Breast epithelium (tissue), 4 donors: ENCODE data around the gene RFT1. TPM values are rescaled to one million over a fixed set of nuclear protein-coding genes. Genes with fewer than 3 reads are reported as not detected.
A peak's percentile ranks its signal among the peaks of the same experiment; 100 is the strongest.

Source experiments
- DNase-seq, 2 donors: peaks; one replicate each; pipeline ENCODE4 v3.0.0-alpha.2; 2019; ENCODE audit warnings: low spot score in 2 of 2
- H3K27ac ChIP-seq, 2 donors: fragments of 200-600 bp; sonication (generic) in 1 of 2; one replicate each; pipeline ENCODE4 v1.5.1; 2016 to 2019; ENCODE audit warnings: mild to moderate bottlenecking in 1 of 2
- H3K27me3 ChIP-seq, 2 donors: fragments of 200-600 bp; sonication (generic) in 1 of 2; one replicate each; pipeline versions ENCODE4 v1.5.1 to v1.6.0; 2017 to 2019; ENCODE audit warnings: control low read depth in 1 of 2, mild to moderate bottlenecking in 1 of 2
- H3K36me3 ChIP-seq: fragments of 200-600 bp; one replicate; pipeline ENCODE4 v1.5.1; 2019
- H3K4me1 ChIP-seq, 2 donors: fragments of 200-600 bp; sonication (generic); one replicate each; pipeline ENCODE4 v1.5.1; 2016 to 2019; ENCODE audit warnings: control low read depth in 1 of 2
- H3K4me3 ChIP-seq, 3 donors: fragments of 200-600 bp; sonication (generic); 1 replicate in 2 of 3; 2 replicates in 1 of 3; pipeline ENCODE4 v1.5.1; 2016 to 2019; ENCODE audit warnings: mild to moderate bottlenecking in 3 of 3, moderate library complexity in 2 of 3
- H3K9me3 ChIP-seq, 2 donors: fragments of 200-600 bp; sonication (generic) in 1 of 2; one replicate each; pipeline ENCODE4 v1.5.1; 2016 to 2019; ENCODE audit warnings: control low read depth in 1 of 2
- CTCF ChIP-seq, 3 donors: fragments of 450-650 bp; IDR thresholded peaks; one replicate each; pipeline ENCODE4 v1.5.1; 2016 to 2017; ENCODE audit warnings: antibody characterized with exemption in 3 of 3, mild to moderate bottlenecking in 3 of 3, moderate library complexity in 3 of 3
- POLR2A ChIP-seq: fragments of 450-650 bp; IDR thresholded peaks from one replicate; pipeline ENCODE4 v1.6.1; 2016; ENCODE audit warnings: antibody characterized with exemption, mild to moderate bottlenecking, moderate library complexity
- POLR2AphosphoS5 ChIP-seq, 3 donors: sonication (generic); formaldehyde crosslinking; IDR thresholded peaks; one replicate each; pipeline ENCODE4 v1.6.1; 2017; ENCODE audit warnings: antibody characterized with exemption in 3 of 3
- intact Hi-C: fragments of 100-400 bp; cut with DNase I; formaldehyde crosslinking; loops from one replicate; pipeline ENCODE4 v1.15.1; 2023; ENCODE audit warnings: low total_unique reads
- total RNA-seq, 3 donors: library from RNA; depleted of rRNA; stranded (reverse); fragments of >200 nt; gene quantifications; one replicate each; pipeline ENCODE4 v1.1.0, GENCODE V29; 2016

Gene RFT1
- total RNA-seq, 3 donors from 2014 or later, result 9.5 to 11.7 (median 10.1) TPM

DNA sequence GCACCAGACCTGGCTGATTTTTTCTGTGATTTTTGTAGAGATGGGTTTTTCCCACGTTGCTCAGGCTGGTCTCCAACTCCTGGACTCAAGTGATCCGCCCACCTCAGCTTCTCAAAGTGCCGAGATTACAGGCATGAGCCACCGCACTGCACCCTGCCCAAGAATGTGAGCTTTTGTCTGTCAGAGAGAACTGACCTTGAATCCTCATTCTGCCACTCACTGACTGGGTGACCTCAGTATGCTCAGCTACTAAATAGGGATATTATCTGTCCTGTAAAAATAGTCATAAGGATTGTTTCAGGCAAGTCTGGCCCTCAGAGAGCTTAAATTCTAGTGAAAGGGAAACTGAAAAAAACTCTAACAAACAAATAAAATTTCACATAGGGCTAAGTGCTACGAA lies 2.1 kb upstream of the RFT1 start:
- H3K36me3 ChIP-seq, result no peaks in the 10 kb centered on the region
- H3K27ac ChIP-seq, result no peak overlapping the region
- TF ChIP-seq POLR2AphosphoS5 (IDR thresholded peaks at IDR 0.05) (no peak), CTCF (IDR thresholded peaks at IDR 0.05) (no peak), POLR2A (no peak)
- no peaks in the 10 kb centered on the region for H3K9me3 ChIP-seq
- intact Hi-C loops, result no loop called here
- H3K4me1 ChIP-seq, result peaks cover 0 to 6% of the 10 kb centered on the region in 2 donors
- DNase-seq, result no peak
- H3K4me3 ChIP-seq, result no peak overlapping the region
- H3K27me3 ChIP-seq, result no peaks in the 10 kb centered on the region

DNA sequence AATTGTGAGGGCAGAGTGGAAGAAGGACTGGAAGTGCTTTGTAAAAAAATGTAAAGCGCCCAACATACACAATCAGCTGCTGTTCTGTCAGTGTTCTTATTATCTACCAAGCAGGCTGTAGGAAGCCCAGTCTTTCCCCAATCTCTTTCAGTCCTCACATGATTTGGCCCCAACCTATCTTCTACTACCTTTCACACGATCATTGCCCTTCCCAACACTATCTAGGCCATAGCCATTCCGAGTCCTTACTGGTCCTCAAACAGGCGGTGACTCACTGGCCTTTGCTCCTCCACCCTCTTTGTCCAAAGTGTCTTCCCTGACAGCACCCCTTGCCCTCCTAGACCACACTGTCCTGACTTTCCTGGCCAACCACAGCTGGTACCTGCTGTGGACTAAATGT lies 861 bp upstream of the RFT1 start:
- TF ChIP-seq POLR2A (no peak), POLR2AphosphoS5 (IDR thresholded peaks at IDR 0.05) (no peak), CTCF (IDR thresholded peaks at IDR 0.05) (no peak)
- Histone ChIP-seq H3K27me3 (no peaks in the 10 kb centered on the region), H3K36me3 (no peaks in the 10 kb centered on the region), H3K9me3 (no peaks in the 10 kb centered on the region), H3K4me3 (peak overlapping the region; percentile 88 to 95 (median 88)), H3K27ac (peak overlapping the region; percentile 94), H3K4me1 (peaks cover 0 to 6% of the 10 kb centered on the region in 2 donors)
- intact Hi-C loops, result no loop called here
- no peak for DNase-seq

DNA sequence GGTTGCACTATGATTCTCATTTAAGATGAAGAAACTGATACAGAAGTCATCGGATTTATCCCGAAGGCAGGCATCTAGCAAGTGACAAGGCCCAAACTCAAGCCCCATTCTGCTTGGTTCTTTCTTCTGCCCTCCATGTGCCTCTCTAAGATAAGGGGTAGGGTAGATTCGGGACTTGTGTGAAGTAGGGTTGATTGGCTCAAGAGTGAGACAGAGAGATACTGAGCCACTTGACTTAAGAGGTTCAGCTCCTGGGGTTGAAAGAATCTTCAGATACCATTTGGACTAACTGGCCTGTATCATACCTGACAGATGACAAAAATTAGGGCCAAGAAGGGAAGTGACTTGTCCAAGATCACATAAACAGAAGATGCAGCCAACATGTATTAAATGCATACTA lies 891 bp downstream of the RFT1 start:
- no peak for TF ChIP-seq POLR2AphosphoS5 (IDR thresholded peaks at IDR 0.05)
- peak overlapping the region; percentile 94 for H3K27ac ChIP-seq

GRCh38 chr3:53126601-53127000 lies 3.6 kb downstream of the RFT1 start:
- intact Hi-C loops, result no loop called here
- Histone ChIP-seq H3K27ac (no peak overlapping the region), H3K27me3 (no peaks in the 10 kb centered on the region), H3K4me1 (peaks cover 0 to 6% of the 10 kb centered on the region in 2 donors), H3K36me3 (peaks cover 6% of the 10 kb centered on the region), H3K9me3 (no peaks in the 10 kb centered on the region), H3K4me3 (no peak overlapping the region)
- no peak for DNase-seq
- TF ChIP-seq POLR2AphosphoS5 (IDR thresholded peaks at IDR 0.05) (no peak), CTCF (IDR thresholded peaks at IDR 0.05) (no peak), POLR2A (no peak)

More for the DNA sequence above, 891 bp downstream of the RFT1 start:
- no peak for DNase-seq
- Histone ChIP-seq H3K27me3 (no peaks in the 10 kb centered on the region), H3K4me3 (peak overlapping the region; percentile 88 to 95 (median 88)), H3K4me1 (peaks cover 0 to 6% of the 10 kb centered on the region in 2 donors), H3K9me3 (no peaks in the 10 kb centered on the region), H3K36me3 (no peaks in the 10 kb centered on the region)
- intact Hi-C loops, result no loop called here

GRCh38 chr3:53123953-53124352 lies 6.3 kb downstream of the RFT1 start:
- H3K9me3 ChIP-seq, result no peaks in the 10 kb centered on the region
- no peak overlapping the region for H3K4me3 ChIP-seq
- intact Hi-C loops, result no loop called here
- H3K36me3 ChIP-seq, result peaks cover 15% of the 10 kb centered on the region
- H3K27me3 ChIP-seq, result no peaks in the 10 kb centered on the region
- H3K27ac ChIP-seq, result no peak overlapping the region
- TF ChIP-seq CTCF (IDR thresholded peaks at IDR 0.05) (no peak), POLR2AphosphoS5 (IDR thresholded peaks at IDR 0.05) (no peak), POLR2A (no peak)
- no peaks in the 10 kb centered on the region for H3K4me1 ChIP-seq
- DNase-seq, result no peak

DNA sequence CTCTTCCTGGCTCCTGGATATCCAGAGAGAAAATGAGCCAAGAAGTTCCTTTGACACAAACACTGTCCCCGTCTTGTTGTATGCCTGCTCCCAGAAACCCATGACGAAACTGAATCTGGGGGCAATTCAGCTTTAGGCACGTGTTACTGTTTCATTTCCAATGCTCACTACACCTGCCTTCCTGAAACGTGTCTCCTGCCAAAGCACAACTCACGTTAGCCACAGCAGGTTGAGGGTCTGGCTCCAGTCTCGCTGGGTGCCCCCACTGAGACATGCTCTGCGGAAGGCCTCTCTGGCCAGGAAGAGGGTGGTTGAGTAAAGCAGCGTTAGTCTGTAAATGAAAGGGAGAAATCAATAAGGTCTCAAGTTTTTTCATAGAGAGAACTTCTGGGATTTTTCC lies 6.7 kb downstream of the RFT1 start:
- no peak for DNase-seq
- TF ChIP-seq POLR2AphosphoS5 (IDR thresholded peaks at IDR 0.05) (no peak), CTCF (IDR thresholded peaks at IDR 0.05) (no peak), POLR2A (no peak)
- no peaks in the 10 kb centered on the region for H3K4me1 ChIP-seq
- no peak overlapping the region for H3K27ac ChIP-seq
- H3K9me3 ChIP-seq, result no peaks in the 10 kb centered on the region
- H3K36me3 ChIP-seq, result peaks cover 15% of the 10 kb centered on the region
- intact Hi-C loops, result no loop called here
- H3K27me3 ChIP-seq, result no peaks in the 10 kb centered on the region
- no peak overlapping the region for H3K4me3 ChIP-seq
